MM.1S (cell line): ENCODE data around the gene MGAM2.

ENCODE experiments used
- CTCF ChIP-seq: fragments of 300-600 bp; sonication (generic); IDR thresholded peaks from 2 replicates; pipeline ENCODE4 v1.5.1; 2016; ENCODE audit warnings: antibody characterized with exemption, low read length, mixed read lengths
- EZH2 ChIP-seq: fragments of 300-600 bp; sonication (generic); optimal IDR thresholded peaks from 2 replicates; pipeline ENCODE3; 2017; ENCODE audit warnings: low read depth, mild to moderate bottlenecking, antibody characterized with exemption, low read length, mixed read lengths

GRCh38 chr7:142110098-142110497, 1.4 kb upstream of the MGAM2 start:
- no peak for TF ChIP-seq CTCF
- TF ChIP-seq EZH2, result no peak
